Thyroid gland (tissue), 4 donors: ENCODE data around the gene STAM2.

Experiments used
- POLR2A ChIP-seq, 2 donors: fragments of 450-650 bp; IDR thresholded peaks; one replicate each; pipeline ENCODE4 v1.6.1; 2017; ENCODE audit warnings: antibody characterized with exemption in 2 of 2, mild to moderate bottlenecking in 2 of 2, moderate library complexity in 1 of 2
- TF ChIP-seq, protein P1 (sequence below), 6 experiments: fragments of 200-600 bp in 3 of 6; fragments of 450-650 bp in 3 of 6; sonication (generic) in 3 of 6; IDR thresholded peaks; one replicate each; pipeline ENCODE4 v1.5.1; 2016 to 2019; ENCODE audit warnings: antibody characterized with exemption in 6 of 6, mild to moderate bottlenecking in 2 of 6, inconsistent platforms in 1 of 6, moderate library complexity in 1 of 6

DNA sequence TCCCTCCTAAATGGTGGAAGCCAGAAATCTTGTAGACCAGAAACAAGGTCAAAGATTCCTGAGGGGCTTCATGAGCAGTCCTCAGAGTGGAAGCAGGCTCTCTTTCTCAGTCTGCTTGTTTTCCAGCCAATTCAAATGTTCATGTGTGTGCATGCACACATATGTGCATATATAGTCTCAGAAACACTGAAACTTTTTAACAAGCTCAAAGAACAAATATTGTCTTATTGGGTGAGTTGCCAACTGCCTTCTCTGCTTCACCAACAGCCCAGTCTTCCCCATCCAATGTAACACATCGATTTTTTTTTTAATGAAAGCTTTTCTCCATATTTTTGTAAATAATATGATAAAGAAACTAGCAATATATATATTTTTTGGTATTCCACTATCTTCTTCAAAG, 80.4 kb downstream of the STAM2 start:
- TF ChIP-seq, protein P1, sequence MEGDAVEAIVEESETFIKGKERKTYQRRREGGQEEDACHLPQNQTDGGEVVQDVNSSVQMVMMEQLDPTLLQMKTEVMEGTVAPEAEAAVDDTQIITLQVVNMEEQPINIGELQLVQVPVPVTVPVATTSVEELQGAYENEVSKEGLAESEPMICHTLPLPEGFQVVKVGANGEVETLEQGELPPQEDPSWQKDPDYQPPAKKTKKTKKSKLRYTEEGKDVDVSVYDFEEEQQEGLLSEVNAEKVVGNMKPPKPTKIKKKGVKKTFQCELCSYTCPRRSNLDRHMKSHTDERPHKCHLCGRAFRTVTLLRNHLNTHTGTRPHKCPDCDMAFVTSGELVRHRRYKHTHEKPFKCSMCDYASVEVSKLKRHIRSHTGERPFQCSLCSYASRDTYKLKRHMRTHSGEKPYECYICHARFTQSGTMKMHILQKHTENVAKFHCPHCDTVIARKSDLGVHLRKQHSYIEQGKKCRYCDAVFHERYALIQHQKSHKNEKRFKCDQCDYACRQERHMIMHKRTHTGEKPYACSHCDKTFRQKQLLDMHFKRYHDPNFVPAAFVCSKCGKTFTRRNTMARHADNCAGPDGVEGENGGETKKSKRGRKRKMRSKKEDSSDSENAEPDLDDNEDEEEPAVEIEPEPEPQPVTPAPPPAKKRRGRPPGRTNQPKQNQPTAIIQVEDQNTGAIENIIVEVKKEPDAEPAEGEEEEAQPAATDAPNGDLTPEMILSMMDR (IDR thresholded peaks at IDR 0.05), result no peak
- TF ChIP-seq POLR2A (IDR thresholded peaks at IDR 0.05), result no peak
